IMR-90 (cell line): Measurements from ENCODE around the gene AHR. TPM values are rescaled to one million over a fixed set of nuclear protein-coding genes. Genes with fewer than 3 reads are reported as not detected.

Source experiments
- ATAC-seq: fragments of 200-7000 bp; cut with Tn5 transposase; 2 replicates; pipeline ENCODE4 v1.9.1; 2020; ENCODE audit warnings: low read depth, mild to moderate bottlenecking, moderate library complexity
- BruUV-seq: library from RNA; stranded (reverse); fragments of 400-500 nt; replicated peaks from 2 replicates; lab custom pipeline; 2021; lab: Mats Ljungman, UMichigan
- CTCF ChIA-PET: fragments of 300-600 bp; formaldehyde crosslinking; extraction: SDS; loops from one replicate; lab custom pipeline; 2021; ENCODE audit warnings: antibody characterized with exemption; lab: Yijun Ruan, JAX
- POLR2A ChIA-PET: fragments of 300-600 bp; sonication (Branson Sonifier 250); formaldehyde crosslinking; loops from one replicate; lab custom pipeline; 2022; ENCODE audit warnings: antibody characterized with exemption; ENCODE audit not compliant: unreplicated experiment; lab: Charles Lee
- DNase-seq: peaks from one replicate; pipeline ENCODE4 v3.0.0; 2013
- H2AFZ ChIP-seq: replicated peaks from 2 replicates; pipeline ENCODE3; 2013; ENCODE audit warnings: low read length, mild to moderate bottlenecking; ENCODE audit not compliant: poor library complexity
- H2AK5ac ChIP-seq: 2 replicates; pipeline ENCODE4 v1.6.1; 2013; ENCODE audit warnings: low read depth, low read length, inconsistent platforms
- H2AK9ac ChIP-seq: replicated peaks from 2 replicates; pipeline ENCODE3; 2013; ENCODE audit warnings: mild to moderate bottlenecking, low read depth, low read length, moderate library complexity; ENCODE audit not compliant: poor library complexity
- H2BK120ac ChIP-seq: 2 replicates; pipeline ENCODE4 v1.6.1; 2013; ENCODE audit warnings: low read depth, low read length, inconsistent platforms
- H2BK15ac ChIP-seq: 3 replicates; pipeline ENCODE4 v1.6.1; 2013; ENCODE audit warnings: low read depth, low read length, inconsistent platforms
- H2BK20ac ChIP-seq: 2 replicates; pipeline ENCODE4 v1.6.1; 2013; ENCODE audit warnings: low read depth, mild to moderate bottlenecking, inconsistent platforms, low read length, moderate library complexity
- H2BK5ac ChIP-seq: 2 replicates; pipeline ENCODE4 v1.6.1; 2013; ENCODE audit warnings: mild to moderate bottlenecking, low read depth, low read length, inconsistent platforms; ENCODE audit not compliant: poor library complexity, severe bottlenecking
- H3K14ac ChIP-seq: replicated peaks from 2 replicates; pipeline ENCODE4 v1.6.1; 2013; ENCODE audit warnings: low read depth, low read length, inconsistent platforms
- H3K18ac ChIP-seq: 2 replicates; pipeline ENCODE4 v1.6.1; 2013; ENCODE audit warnings: low read depth, low read length, control low read depth
- H3K23ac ChIP-seq: 2 replicates; pipeline ENCODE4 v1.6.1; 2013; ENCODE audit warnings: low read depth, low read length, inconsistent platforms
- H3K27ac ChIP-seq: 2 replicates; pipeline ENCODE4 v1.5.1; 2013; ENCODE audit warnings: mild to moderate bottlenecking, control low read depth, low read length; ENCODE audit not compliant: insufficient read depth
- H3K27me3 ChIP-seq: 2 replicates; pipeline ENCODE4 v1.6.1; 2013; ENCODE audit warnings: low read length; ENCODE audit not compliant: control insufficient read depth, insufficient read depth
- H3K36me3 ChIP-seq: 2 replicates; pipeline ENCODE4 v1.6.1; 2013; ENCODE audit warnings: low read length, mixed read lengths; ENCODE audit not compliant: control insufficient read depth, insufficient read depth
- H3K4ac ChIP-seq: 2 replicates; pipeline ENCODE4 v1.6.1; 2013; ENCODE audit warnings: low read depth, low read length, inconsistent platforms
- H3K4me1 ChIP-seq: 2 replicates; pipeline ENCODE4 v1.6.1; 2013; ENCODE audit warnings: low read length, mixed read lengths; ENCODE audit not compliant: control insufficient read depth, insufficient read depth
- H3K4me2 ChIP-seq: 2 replicates; pipeline ENCODE4 v1.6.1; 2013; ENCODE audit warnings: low read depth, mild to moderate bottlenecking, control low read depth, low read length, moderate library complexity
- H3K4me3 ChIP-seq: 2 replicates; pipeline ENCODE4 v1.5.1; 2013; ENCODE audit warnings: low read depth, mild to moderate bottlenecking, control low read depth, low read length, moderate library complexity; ENCODE audit not compliant: insufficient read depth
- H3K56ac ChIP-seq: 2 replicates; pipeline ENCODE4 v1.6.1; 2013; ENCODE audit warnings: low read length, inconsistent platforms; ENCODE audit not compliant: insufficient read depth; ENCODE audit errors: extremely low read depth
- H3K79me1 ChIP-seq, 2 experiments: 2 replicates each; pipeline ENCODE4 v1.6.1; 2013; ENCODE audit warnings: low read length in 2 of 2, inconsistent platforms in 1 of 2, low read depth in 1 of 2
- H3K9ac ChIP-seq: 2 replicates; pipeline ENCODE4 v1.6.1; 2013; ENCODE audit warnings: low read depth, low read length, control low read depth
- H3K9me1 ChIP-seq: 2 replicates; pipeline ENCODE4 v1.6.1; 2013; ENCODE audit warnings: low read length, inconsistent platforms; ENCODE audit not compliant: insufficient read depth
- H3K9me3 ChIP-seq: 2 replicates; pipeline ENCODE4 v1.6.1; 2013; ENCODE audit warnings: low read length; ENCODE audit not compliant: control insufficient read depth, insufficient read depth
- H4K20me1 ChIP-seq: 2 replicates; pipeline ENCODE4 v1.6.1; 2013; ENCODE audit warnings: low read length, inconsistent platforms; ENCODE audit not compliant: insufficient read depth
- H4K5ac ChIP-seq: 2 replicates; pipeline ENCODE4 v1.6.1; 2013; ENCODE audit warnings: mild to moderate bottlenecking, low read depth, low read length, control low read depth
- H4K8ac ChIP-seq, 2 experiments: 2 replicates each; pipeline ENCODE4 v1.6.1; 2013; ENCODE audit warnings: low read depth in 2 of 2, low read length in 2 of 2, control low read depth in 1 of 2, inconsistent platforms in 1 of 2
- H4K91ac ChIP-seq: 2 replicates; pipeline ENCODE4 v1.6.1; 2013; ENCODE audit warnings: low read depth, low read length, inconsistent platforms; ENCODE audit not compliant: insufficient read depth
- CEBPB ChIP-seq: IDR thresholded peaks from 2 replicates; pipeline ENCODE4 v1.6.1; 2012; ENCODE audit warnings: low read depth, low read length, improper control_type of control experiment
- RFX5 ChIP-seq: IDR thresholded peaks from 2 replicates; pipeline ENCODE4 v1.8.0; 2012; ENCODE audit warnings: low read depth, mild to moderate bottlenecking, low read length, moderate library complexity
- WGBS, 2 experiments: methylation state at CpG; one replicate each; pipeline versions ENCODE4 v1.1.5 to v1.1.7; 2013; ENCODE audit warnings: missing lambda C conversion rate in 2 of 2; ENCODE audit not compliant: insufficient read length in 1 of 2; ENCODE audit errors: extremely low coverage in 2 of 2; 5-methylcytosine and 5-hydroxymethylcytosine counted together
- dilution Hi-C: fragments of 300-500 bp; cut with HindIII; formaldehyde crosslinking; loops from one replicate; pipeline ENCODE4 v1.14.3; 2018; ENCODE audit warnings: low sequenced_read_pairs; ENCODE audit not compliant: unreplicated experiment
- in situ Hi-C: fragments of 300-500 bp; cut with MboI; formaldehyde crosslinking; loops from 3 replicates; pipeline ENCODE4 v1.14.3; 2019; ENCODE audit warnings: low sequenced_read_pairs, inconsistent platforms, mixed read lengths
- intact Hi-C: fragments of 100-400 bp; cut with micrococcal nuclease; formaldehyde crosslinking; loops from 2 replicates; pipeline ENCODE4 v1.10.0; 2022
- polyA plus RNA-seq, 3 experiments: library from polyadenylated mRNA; depleted of rRNA; stranded (reverse); fragments of >200 nt; gene quantifications; 2 replicates each; pipeline ENCODE4 v1.2.3, GENCODE V29; 2012; ENCODE audit warnings: low replicate concordance in 1 of 3
- total RNA-seq: library from RNA; depleted of rRNA; stranded (reverse); fragments of >200 nt; gene quantifications from 2 replicates; pipeline ENCODE4 v1.2.3, GENCODE V29; 2012

AHR gene
- total and polyA plus RNA-seq, 2 of the 4 experiments (the other 2 are of a cell fraction): 6.9 to 55.2 TPM

DNA sequence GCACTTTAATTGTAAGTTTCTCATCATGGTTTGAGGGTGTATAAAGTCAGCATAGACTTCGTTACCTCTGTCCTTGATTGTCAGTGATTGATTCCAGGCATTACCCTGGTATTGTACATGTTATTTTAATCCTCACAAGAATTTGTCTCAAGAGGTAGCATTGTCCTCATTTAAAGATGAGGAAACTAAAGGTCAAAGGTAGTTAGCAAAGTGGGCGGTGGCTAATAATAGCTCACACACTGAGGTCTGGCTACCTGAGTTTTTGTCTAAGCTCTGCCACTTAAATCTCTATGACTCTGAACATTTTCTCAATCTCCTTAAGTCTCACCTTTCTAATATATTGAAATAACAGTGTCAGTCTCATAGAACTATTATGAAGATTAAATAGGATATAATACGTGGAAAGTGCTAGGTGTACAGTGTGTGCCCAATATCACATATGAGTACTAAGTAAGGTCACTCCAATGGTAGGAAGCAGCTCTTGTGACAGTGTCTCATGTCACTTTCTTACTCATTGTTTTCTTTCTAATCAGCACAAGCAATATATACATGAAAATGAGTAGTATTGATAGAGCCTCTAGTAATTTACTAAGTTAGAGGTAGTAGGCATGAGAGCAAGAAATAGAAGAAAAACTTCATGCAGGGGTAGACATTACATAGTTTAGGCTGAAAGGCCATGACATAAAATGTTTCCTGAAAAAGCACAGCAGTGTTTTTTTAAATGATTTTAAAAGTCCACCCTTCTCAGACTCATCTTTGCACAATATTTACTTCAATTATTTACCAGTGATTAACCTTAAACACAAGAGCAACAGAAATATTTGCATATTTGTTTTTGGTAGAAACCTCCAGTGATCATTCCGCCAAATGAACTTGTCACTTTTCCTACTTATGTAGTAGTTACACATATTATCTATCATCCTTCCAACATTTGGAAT lies 21.0 kb downstream of the AHR start:
- H3K9ac ChIP-seq: no peak overlapping the region
- H3K56ac ChIP-seq: no peak overlapping the region
- peaks cover 3% of the 10 kb centered on the region; the same call in 1 of the 2 replicates for H3K9me1 ChIP-seq
- peaks cover 2% of the 10 kb centered on the region; the same call in 1 of the 2 replicates for H3K4me1 ChIP-seq
- H2BK15ac ChIP-seq: no peak overlapping the region; the same call in 2 of the 3 replicates
- H4K91ac ChIP-seq: no peak overlapping the region; the same call in 1 of the 2 replicates
- no peak overlapping the region for H3K4me3 ChIP-seq
- TF ChIP-seq CEBPB: no peak
- TF ChIP-seq RFX5: no peak
- intact Hi-C loops (loop anchor here (10.0 kb wide), 1 partner anchor 1235 kb away; no protein-coding TSS in a partner anchor), dilution Hi-C loops (no loop called here), in situ Hi-C loops (no loop called here)
- H3K9me3 ChIP-seq: no peaks in the 10 kb centered on the region
- peak overlapping the region; percentile 74; the same call in 1 of the 2 replicates for H3K23ac ChIP-seq
- ATAC-seq (no peak), DNase-seq (no peak)
- H2AK9ac ChIP-seq: no peak overlapping the region
- no peak overlapping the region for H3K4me2 ChIP-seq
- no peak overlapping the region for H3K14ac ChIP-seq
- no peaks in the 10 kb centered on the region for H3K27me3 ChIP-seq
- H2BK5ac ChIP-seq: no peak overlapping the region
- 0 out of 4 replicates have a peak overlapping the region, but pooled peaks of 1 of the 2 experiments have one; percentile 28 for H4K8ac ChIP-seq
- no peak overlapping the region for H2AK5ac ChIP-seq
- H2BK120ac ChIP-seq: no peak overlapping the region
- H3K18ac ChIP-seq: no peak overlapping the region; the same call in 1 of the 2 replicates
- no peak overlapping the region for H2BK20ac ChIP-seq
- POLR2A ChIA-PET: no interaction called here
- H3K36me3 ChIP-seq: no peaks in the 10 kb centered on the region
- H3K79me1 ChIP-seq: peaks cover 22 to 34% of the 10 kb centered on the region in 2 experiments
- no peak overlapping the region for H3K4ac ChIP-seq
- CTCF ChIA-PET: no interaction called here
- H3K27ac ChIP-seq: no peak overlapping the region
- H4K5ac ChIP-seq: peak overlapping the region; percentile 51; the same call in 1 of the 2 replicates
- no peak overlapping the region for H2AFZ ChIP-seq
- no TSS peak for BruUV-seq
- WGBS, 2 experiments: no CpG with 5 or more reads among the region's 4 CpGs
- no peaks in the 10 kb centered on the region for H4K20me1 ChIP-seq
